GM12801 (cell line): ENCODE results near the gene MYH9.

Source experiments
- CTCF ChIP-seq: IDR thresholded peaks from one replicate; pipeline ENCODE4 v1.5.1; 2011; ENCODE audit warnings: control low read depth; ENCODE audit not compliant: insufficient read length; ENCODE audit errors: extremely low read depth

The MYH9 gene

DNA sequence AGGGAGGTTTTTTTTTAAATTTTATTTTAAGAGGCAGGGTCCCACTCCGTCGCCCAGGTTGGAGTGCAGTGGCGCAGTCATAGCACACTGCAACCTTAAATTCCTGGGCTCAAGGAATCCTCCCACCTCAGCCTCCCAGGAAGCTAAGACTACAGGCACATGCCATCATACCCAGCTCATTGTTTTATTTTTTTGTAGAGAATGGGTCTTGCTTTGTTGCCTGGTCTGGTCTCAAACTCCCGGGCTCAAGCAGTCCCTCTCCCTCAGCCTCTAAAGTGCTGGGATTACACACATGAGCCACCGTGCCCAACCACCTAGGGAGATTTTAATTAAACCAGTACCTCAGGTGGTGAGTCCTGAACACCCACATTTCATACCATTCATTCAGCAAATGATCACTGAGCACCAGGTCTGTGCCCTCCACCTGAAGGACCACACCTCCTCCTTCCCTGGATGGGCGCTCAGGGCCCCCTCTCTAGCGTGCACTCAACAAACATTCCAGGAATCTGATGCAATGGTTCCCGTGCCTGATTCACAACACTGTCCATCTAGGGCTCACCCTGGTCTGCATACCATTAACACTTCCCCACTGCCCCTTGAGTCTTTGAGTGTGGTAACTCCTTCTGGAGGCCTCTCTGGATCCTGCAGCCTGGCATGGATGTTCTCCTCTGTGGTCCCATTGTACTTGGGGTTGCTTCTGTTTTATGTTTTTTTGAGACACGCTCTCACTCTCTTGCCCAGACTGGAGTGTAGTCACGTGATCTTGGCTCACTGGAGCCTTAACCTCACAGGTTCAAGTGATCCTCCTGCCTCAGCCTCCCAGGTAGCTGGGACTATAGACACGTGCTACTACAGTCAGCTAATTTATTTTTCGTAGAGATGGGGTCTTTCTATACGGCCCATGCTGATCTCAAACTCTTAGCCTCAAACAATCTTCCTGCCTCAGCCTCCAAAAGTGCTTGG, 9.6 kb upstream of the MYH9 start:
- no peak for TF ChIP-seq CTCF

GRCh38 chr22:36395915-36396314, 8.1 kb upstream of the MYH9 start:
- TF ChIP-seq CTCF: no peak

DNA sequence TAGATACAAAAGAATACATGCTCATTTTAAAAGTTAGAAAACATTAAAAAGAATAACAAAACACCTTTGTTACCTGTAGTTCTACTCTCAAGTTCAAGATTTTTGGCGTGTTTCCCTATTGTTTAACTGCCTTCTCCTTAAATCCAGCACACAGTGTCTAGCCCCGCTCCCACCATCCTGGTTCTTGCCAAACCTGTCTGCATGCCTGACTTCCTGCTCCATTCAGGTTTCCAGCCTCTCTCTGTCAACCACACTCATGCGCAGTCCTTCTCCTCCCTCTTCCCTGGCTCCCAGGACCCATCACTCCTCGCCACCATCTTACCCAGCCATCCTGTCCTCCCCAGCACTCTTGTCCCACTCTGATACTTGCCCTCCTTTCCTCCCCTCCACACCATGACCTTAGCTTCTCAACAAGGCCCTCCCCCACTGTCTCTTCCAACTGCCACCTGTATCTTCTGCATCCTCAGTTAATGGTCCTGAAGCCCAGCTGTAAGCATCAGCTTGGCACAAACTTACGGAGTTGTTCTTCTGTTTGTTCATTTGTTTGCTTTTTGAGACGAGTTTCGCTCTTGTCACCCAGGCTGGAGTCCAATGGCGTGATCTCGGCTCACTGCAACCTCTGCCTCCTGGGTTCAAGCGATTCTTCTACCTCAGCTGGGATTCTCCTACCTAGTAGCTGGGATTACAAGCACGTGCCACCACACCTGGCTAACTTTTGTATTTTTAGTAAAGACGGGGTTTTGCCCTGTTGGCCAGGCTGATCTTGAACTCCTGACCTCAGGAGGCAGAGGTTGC, 7.5 kb upstream of the MYH9 start:
- no peak for TF ChIP-seq CTCF

- no peak for TF ChIP-seq CTCF
Measured at GRCh38 chr22:36391638-36392037, 3.9 kb upstream of the MYH9 start.

- no peak for TF ChIP-seq CTCF
Measured at GRCh38 chr22:36387709-36387958, 133 bp downstream of the MYH9 start.

GRCh38 chr22:36386900-36387708, 663 bp downstream of the MYH9 start:
- no peak for TF ChIP-seq CTCF

DNA sequence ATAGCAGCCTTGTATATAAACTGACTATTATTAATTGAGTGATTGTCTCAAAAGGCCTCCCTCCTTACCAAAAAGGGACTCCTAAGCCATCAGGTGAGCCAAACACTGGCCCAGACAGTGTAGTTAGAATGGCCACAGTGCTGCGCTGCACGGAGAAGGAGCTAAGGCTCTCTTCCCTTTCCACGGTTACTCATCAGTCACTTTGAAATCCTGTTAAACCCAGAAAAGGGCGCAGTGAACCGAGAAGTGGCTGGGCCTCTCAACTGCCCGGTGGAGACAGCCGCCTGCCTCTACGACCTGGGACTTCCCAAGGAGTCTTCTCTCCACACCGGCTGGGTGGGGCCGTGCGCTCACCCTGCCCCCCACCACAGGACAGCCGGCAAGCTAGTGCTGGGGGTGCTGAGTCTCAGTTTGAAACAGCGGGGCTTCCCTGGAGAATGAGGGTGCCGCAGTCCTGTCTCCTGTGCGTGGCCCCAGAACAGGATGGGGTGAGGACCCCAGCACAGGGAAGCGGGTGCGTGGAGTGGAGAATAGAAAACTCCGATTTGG, 1.3 kb downstream of the MYH9 start:
- TF ChIP-seq CTCF: no peak
